GM19395 (cell line): ENCODE results near the gene EFNA2.

Experiments used
- ATAC-seq: cut with Tn5 transposase; IDR thresholded peaks from one replicate; pipeline ENCODE4 v1.9.1; 2021; ENCODE audit warnings: mild to moderate bottlenecking, moderate library complexity; ENCODE audit not compliant: unreplicated experiment

Gene EFNA2

GRCh38 chr19:1248786-1249297 lies 36.8 kb upstream of the EFNA2 start:
- peak; percentile 18 for ATAC-seq

GRCh38 chr19:1249298-1249989 lies 36.2 kb upstream of the EFNA2 start:
- ATAC-seq = peak; percentile 49

- no peak for ATAC-seq
Measured at GRCh38 chr19:1249990-1250436, 35.7 kb upstream of the EFNA2 start.

- no peak for ATAC-seq
Measured at GRCh38 chr19:1250437-1251260, 35.0 kb upstream of the EFNA2 start.

GRCh38 chr19:1251330-1252220 lies 34.1 kb upstream of the EFNA2 start:
- ATAC-seq = no peak

GRCh38 chr19:1252221-1252820 lies 33.4 kb upstream of the EFNA2 start:
- no peak for ATAC-seq

GRCh38 chr19:1252821-1253513 lies 32.7 kb upstream of the EFNA2 start:
- ATAC-seq = no peak

- no peak for ATAC-seq
Measured at GRCh38 chr19:1253514-1254080, 32.1 kb upstream of the EFNA2 start.

GRCh38 chr19:1254081-1254527 lies 31.6 kb upstream of the EFNA2 start:
- ATAC-seq = no peak

GRCh38 chr19:1254530-1255185 lies 31.0 kb upstream of the EFNA2 start:
- ATAC-seq = no peak

- no peak for ATAC-seq
Measured at GRCh38 chr19:1255186-1256161, 30.2 kb upstream of the EFNA2 start.

- no peak for ATAC-seq
Measured at GRCh38 chr19:1256646-1257474, 28.8 kb upstream of the EFNA2 start.

- no peak for ATAC-seq
Measured at GRCh38 chr19:1257475-1258162, 28.1 kb upstream of the EFNA2 start.

- ATAC-seq = no peak
Measured at GRCh38 chr19:1258163-1258492, 27.5 kb upstream of the EFNA2 start.

- no peak for ATAC-seq
Measured at GRCh38 chr19:1258707-1259205, 26.9 kb upstream of the EFNA2 start.

- no peak for ATAC-seq
Measured at GRCh38 chr19:1259206-1259875, 26.3 kb upstream of the EFNA2 start.
